ENCODE results near the gene PA2G4. TPM values are rescaled to one million over a fixed set of nuclear protein-coding genes. Genes with fewer than 3 reads are reported as not detected.
"Not testable (repeated sequence)": the region's sequence is repeated elsewhere in the genome, so short reads cannot be mapped to it uniquely, and the experiment has no call there.

Gene PA2G4
- total and polyA plus RNA-seq, 5 experiments from 2014 or later, result 132 to 241 (median 219) TPM

DNA sequence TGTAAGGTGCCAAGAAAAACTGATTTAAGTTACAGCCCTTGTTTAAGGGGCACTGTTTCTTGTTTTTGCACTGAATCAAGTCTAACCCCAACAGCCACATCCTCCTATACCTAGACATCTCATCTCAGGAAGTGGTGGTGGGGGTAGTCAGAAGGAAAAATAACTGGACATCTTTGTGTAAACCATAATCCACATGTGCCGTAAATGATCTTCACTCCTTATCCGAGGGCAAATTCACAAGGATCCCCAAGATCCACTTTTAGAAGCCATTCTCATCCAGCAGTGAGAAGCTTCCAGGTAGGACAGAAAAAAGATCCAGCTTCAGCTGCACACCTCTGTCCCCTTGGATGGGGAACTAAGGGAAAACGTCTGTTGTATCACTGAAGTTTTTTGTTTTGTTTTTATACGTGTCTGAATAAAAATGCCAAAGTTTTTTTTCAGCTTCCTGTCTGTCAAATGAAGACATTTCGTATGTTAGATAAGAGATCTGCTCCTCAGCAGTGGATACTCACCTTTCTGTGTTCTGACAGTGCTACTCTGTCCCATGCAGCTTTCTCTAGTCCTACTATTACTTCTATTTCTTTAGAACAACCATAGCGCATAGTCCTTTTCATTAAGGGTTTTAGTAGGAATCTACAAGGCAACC is 1.2 kb upstream of the PA2G4 start:
- DNase-seq (peak in 4 of 10 donors; percentile 26 to 65 (median 62)), ATAC-seq (peak; percentile 23 to 26)
- H3K27ac Mint-ChIP-seq, result peak overlapping the region; percentile 97 to 99 (median 98)
- H3K36me3 Mint-ChIP-seq, result peaks cover 0 to 23% (median 7%) of the 10 kb centered on the region in 3 donors
- H3K4me1 Mint-ChIP-seq, result peaks cover 35 to 73% (median 62%) of the 10 kb centered on the region in 4 donors
- no peaks in the 10 kb centered on the region for H3K9me3 Mint-ChIP-seq
- H3K27me3 Mint-ChIP-seq, result no peaks in the 10 kb centered on the region
- H3K4me3 Mint-ChIP-seq, result peak overlapping the region; percentile 93 to 100 (median 98)
- POLR2A ChIA-PET, result interaction anchor here (0.6 to 6.2 kb wide), 33 partner anchors 9 to 520 kb away, joined by 3 to 236 read pairs (median 9); partner anchors contain the start of genes CNPY2, DGKA, DNAJC14 and ERBB3

DNA sequence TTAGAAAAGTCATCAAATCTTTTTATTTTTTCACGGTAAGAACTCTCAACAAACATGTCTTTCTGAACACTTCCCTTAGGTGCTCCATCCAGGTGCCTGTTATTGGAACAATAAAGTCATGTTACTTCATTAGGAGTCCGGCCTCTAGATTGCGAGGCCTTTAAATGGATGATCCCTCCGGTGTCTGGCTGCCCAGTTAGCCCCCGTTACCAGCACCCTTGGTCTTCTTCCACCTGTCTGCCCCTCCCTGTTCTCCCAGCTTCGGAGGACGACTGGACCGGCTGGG is 593 bp upstream of the PA2G4 start:
- ATAC-seq (peak in 1 of 2 donors; percentile 2), DNase-seq (peak in 1 of 10 donors; percentile 10)
- H3K27me3 Mint-ChIP-seq, result no peaks in the 10 kb centered on the region
- peaks cover 0 to 28% (median 9%) of the 10 kb centered on the region in 3 donors for H3K36me3 Mint-ChIP-seq
- no peaks in the 10 kb centered on the region for H3K9me3 Mint-ChIP-seq
- H3K4me3 Mint-ChIP-seq, result peak overlapping the region; percentile 93 to 100 (median 98)
- POLR2A ChIA-PET, result interaction anchor here (0.6 to 6.2 kb wide), 40 partner anchors 9 to 1823 kb away, joined by 3 to 236 read pairs (median 8); partner anchors contain the start of genes CNPY2, COQ10A, DGKA and DNAJC14
- peak overlapping the region; percentile 97 to 99 (median 98) for H3K27ac Mint-ChIP-seq
- H3K4me1 Mint-ChIP-seq, result peaks cover 35 to 73% (median 62%) of the 10 kb centered on the region in 4 donors

DNA sequence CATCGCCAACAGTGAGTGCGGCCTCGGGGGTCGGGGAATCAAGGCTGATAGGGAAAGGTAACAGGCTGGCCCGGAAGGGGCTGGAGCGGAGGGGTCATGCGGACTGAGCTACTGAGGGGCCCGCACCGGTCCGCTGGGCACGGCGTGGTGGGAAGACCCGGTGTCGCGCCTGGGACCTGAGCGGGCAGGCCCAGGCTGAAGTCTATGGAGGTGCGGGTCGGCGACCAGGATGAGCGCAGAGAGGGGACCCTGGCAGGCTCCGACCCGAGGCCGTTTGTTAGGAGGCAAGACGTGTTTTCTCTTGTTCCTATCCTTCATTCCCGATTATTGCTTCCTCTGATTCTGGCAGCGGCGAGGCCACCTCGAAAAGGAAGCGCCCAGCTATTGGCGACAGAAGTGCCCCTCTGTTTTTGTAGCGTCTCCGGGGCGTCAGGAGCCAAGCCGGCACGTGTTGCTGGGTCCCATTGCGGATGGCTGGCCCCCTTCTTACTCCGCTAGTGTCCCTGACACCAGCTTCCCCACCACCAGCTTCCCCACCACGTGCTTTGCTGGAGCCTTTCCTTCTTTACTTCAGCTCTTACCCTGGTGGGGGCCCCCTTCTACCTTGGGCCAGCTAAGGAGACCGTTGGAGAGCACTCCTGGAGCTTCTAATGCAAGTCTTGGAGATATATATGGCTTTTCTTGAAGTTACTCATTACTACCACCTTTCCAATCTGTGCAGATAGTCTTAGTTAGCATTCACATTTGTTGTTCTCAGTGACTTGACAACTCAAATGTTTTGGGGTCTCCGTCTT is 653 bp downstream of the PA2G4 start:
- H3K36me3 Mint-ChIP-seq, result peaks cover 0 to 41% (median 14%) of the 10 kb centered on the region in 3 donors
- ATAC-seq, result peak; percentile 0 to 9
- POLR2A ChIA-PET, result interaction anchor here (0.6 to 6.2 kb wide), 26 partner anchors 12 to 367 kb away, joined by 3 to 236 read pairs (median 10); partner anchors contain the start of genes CNPY2, DGKA, ERBB3 and ESYT1

DNA sequence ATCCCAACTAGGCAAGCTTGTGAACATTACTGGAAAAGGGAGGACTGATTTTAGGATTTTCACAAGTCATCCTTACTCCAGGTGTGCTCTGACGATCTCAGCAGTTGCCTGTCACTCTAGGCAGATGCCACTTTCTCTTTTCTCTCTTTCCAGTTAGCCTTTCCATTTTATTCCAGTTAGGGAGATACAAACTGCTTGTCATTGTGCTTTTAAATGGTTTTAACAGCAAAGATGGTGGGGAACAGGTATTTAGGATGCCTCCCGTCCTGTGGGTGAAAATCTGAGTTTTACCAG is 1.2 kb downstream of the PA2G4 start:
- H3K9me3 Mint-ChIP-seq, result no peaks in the 10 kb centered on the region
- H3K27me3 Mint-ChIP-seq, result no peaks in the 10 kb centered on the region
- H3K4me1 Mint-ChIP-seq, result peaks cover 32 to 66% (median 57%) of the 10 kb centered on the region in 4 donors
- peaks cover 3 to 46% (median 15%) of the 10 kb centered on the region in 3 donors for H3K36me3 Mint-ChIP-seq
- peak overlapping the region; percentile 86 to 99 (median 98) for H3K27ac Mint-ChIP-seq
- H3K4me3 Mint-ChIP-seq, result peak overlapping the region; percentile 93 to 100 (median 98)
- DNase-seq (no peak), ATAC-seq (no peak)
- POLR2A ChIA-PET, result interaction anchor here (2.0 to 5.3 kb wide), 7 partner anchors 12 to 367 kb away, joined by 7 to 236 read pairs (median 32); partner anchors contain the start of genes DGKA, ESYT1, MYL6B and PYM1

More for the DNA sequence above, 653 bp downstream of the PA2G4 start:
- DNase-seq, result peak in 3 of 10 donors; percentile 5 to 13 (median 8)
- Mint-ChIP-seq H3K27me3 (no peaks in the 10 kb centered on the region), H3K27ac (peak overlapping the region; percentile 97 to 99 (median 98)), H3K4me3 (peak overlapping the region; percentile 93 to 100 (median 98)), H3K4me1 (peaks cover 33 to 69% (median 58%) of the 10 kb centered on the region in 4 donors), H3K9me3 (no peaks in the 10 kb centered on the region)

DNA sequence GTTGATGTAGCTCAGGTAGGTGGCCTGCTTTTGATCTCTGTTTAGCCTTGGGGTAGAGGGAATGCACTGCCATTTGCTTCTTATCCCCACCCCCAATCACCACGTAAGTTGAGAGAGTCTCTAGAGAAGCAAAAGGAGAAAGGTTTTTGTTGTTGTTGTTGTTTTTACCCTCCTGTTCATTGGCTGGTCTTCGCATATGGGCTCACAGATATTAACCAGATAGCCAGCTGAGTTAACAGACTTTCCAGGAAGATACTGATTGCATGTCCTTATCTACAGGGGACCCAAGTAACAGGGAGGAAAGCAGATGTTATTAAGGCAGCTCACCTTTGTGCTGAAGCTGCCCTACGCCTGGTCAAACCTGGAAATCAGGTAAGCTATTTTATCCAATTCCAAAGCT is 2.9 kb downstream of the PA2G4 start:
- H3K4me1 Mint-ChIP-seq, result peaks cover 23 to 49% (median 43%) of the 10 kb centered on the region in 4 donors
- peak overlapping the region in 5 of 10 donors; percentile 22 to 82 (median 54) for H3K27ac Mint-ChIP-seq
- ATAC-seq (no peak), DNase-seq (no peak)
- H3K27me3 Mint-ChIP-seq, result no peaks in the 10 kb centered on the region
- no peaks in the 10 kb centered on the region for H3K9me3 Mint-ChIP-seq
- POLR2A ChIA-PET, result interaction anchor here (0.6 to 2.5 kb wide), 5 partner anchors 10 to 1348 kb away, joined by 3 to 14 read pairs (median 3); partner anchors contain the start of genes INHBE, RPL41 and ZC3H10
- peak overlapping the region in 3 of 10 donors; percentile 14 to 45 (median 39) for H3K4me3 Mint-ChIP-seq
- peaks cover 6 to 62% (median 18%) of the 10 kb centered on the region in 3 donors for H3K36me3 Mint-ChIP-seq

DNA sequence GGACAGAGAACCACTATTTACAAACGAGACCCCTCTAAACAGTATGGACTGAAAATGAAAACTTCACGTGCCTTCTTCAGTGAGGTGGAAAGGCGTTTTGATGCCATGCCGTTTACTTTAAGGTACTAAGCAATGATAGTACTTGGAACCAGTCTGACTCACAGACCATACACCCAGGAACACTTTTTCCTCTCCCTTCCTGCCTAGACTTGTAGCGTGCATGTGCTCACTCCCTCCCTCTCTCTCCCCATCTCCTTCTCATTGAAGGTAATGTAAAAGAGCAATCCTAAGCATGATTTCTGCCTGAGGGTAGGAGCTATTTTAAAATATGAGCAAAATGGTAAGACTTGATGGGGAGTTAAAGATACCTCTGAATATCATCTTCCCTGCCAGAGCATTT is 6.2 kb downstream of the PA2G4 start:
- peak overlapping the region in 2 of 10 donors; percentile 4 to 22 for H3K27ac Mint-ChIP-seq
- no peaks in the 10 kb centered on the region for H3K27me3 Mint-ChIP-seq
- no peak for ATAC-seq
- H3K4me3 Mint-ChIP-seq, result no peak overlapping the region
- POLR2A ChIA-PET, result interaction anchor here (1.2 to 1.7 kb wide), 3 partner anchors 16 to 111 kb away, joined by 3 to 4 read pairs (median 4); partner anchors contain the start of genes ESYT1 and RNF41
- H3K9me3 Mint-ChIP-seq, result no peaks in the 10 kb centered on the region
- no peak for DNase-seq
- peaks cover 7 to 20% (median 18%) of the 10 kb centered on the region in 4 donors for H3K4me1 Mint-ChIP-seq
- peaks cover 6 to 78% (median 21%) of the 10 kb centered on the region in 3 donors for H3K36me3 Mint-ChIP-seq

DNA sequence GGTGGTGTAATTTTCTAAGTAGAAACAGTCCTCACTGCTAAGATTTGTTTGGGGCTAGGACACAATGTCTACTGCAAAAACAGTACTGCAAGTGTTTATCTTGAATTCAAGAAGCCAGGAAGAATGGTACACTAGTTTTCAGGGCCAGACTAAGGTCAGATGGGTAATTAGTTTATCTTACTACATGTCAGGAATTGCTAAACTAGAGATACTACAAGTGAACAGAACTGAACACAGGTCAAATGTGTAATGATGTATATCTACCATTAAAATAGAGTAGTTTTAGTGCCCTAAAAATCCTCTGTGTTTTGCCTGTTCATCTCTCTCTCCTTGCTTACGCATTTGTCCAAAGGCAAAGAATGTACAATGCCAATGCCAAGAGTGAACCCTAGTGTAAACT is 9.7 kb downstream of the PA2G4 start:
- ATAC-seq (no peak), DNase-seq (no peak)
- H3K36me3 Mint-ChIP-seq, result peaks cover 20 to 65% (median 24%) of the 10 kb centered on the region in 3 donors
- H3K27ac Mint-ChIP-seq, result peak overlapping the region in 6 of 10 donors; percentile 22 to 70 (median 49)
- no peaks in the 10 kb centered on the region for H3K27me3 Mint-ChIP-seq
- POLR2A ChIA-PET, result interaction anchor here (0.6 to 3.2 kb wide), 2 partner anchors 11 to 122 kb away, joined by 4 to 14 read pairs; partner anchors contain the start of gene PA2G4
- peaks cover 18 to 29% (median 28%) of the 10 kb centered on the region in 4 donors for H3K4me1 Mint-ChIP-seq
- H3K9me3 Mint-ChIP-seq, result no peaks in the 10 kb centered on the region
- H3K4me3 Mint-ChIP-seq, result peak overlapping the region in 2 of 10 donors; percentile 5 to 30

DNA sequence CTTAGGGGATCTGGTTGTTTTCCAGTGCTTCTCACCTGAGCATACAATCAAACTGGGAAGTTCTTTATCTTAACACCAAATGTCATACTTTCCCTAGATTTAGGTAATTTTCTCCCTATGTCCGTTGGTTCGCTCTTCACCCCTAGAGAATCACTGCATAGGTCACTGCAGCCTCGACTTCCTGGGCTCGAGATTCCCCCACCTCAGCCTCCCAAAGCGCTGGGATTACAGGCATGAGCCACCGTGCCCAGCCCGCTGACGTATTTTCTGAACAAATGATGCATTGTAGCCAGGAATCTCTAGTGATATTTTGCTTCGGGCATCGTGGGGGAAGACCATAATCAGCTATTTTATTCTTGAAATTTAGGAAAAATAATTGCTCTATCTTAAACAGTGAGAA is 11.0 kb downstream of the PA2G4 start:
- H3K27me3 Mint-ChIP-seq, result no peaks in the 10 kb centered on the region
- peaks cover 19 to 56% (median 19%) of the 10 kb centered on the region in 3 donors for H3K36me3 Mint-ChIP-seq
- peaks cover 24 to 40% (median 37%) of the 10 kb centered on the region in 4 donors for H3K4me1 Mint-ChIP-seq
- H3K4me3 Mint-ChIP-seq, result peak overlapping the region; percentile 95 to 99 (median 98)
- H3K9me3 Mint-ChIP-seq, result no peaks in the 10 kb centered on the region
- peak overlapping the region; percentile 92 to 100 (median 98) for H3K27ac Mint-ChIP-seq
- POLR2A ChIA-PET, result interaction anchor here (0.6 to 17.5 kb wide), 11 partner anchors 12 to 1371 kb away, joined by 3 to 284 read pairs (median 5); partner anchors contain the start of genes CNPY2, ESYT1, PA2G4 and SMARCC2
- ATAC-seq (no peak), DNase-seq (no peak)

DNA sequence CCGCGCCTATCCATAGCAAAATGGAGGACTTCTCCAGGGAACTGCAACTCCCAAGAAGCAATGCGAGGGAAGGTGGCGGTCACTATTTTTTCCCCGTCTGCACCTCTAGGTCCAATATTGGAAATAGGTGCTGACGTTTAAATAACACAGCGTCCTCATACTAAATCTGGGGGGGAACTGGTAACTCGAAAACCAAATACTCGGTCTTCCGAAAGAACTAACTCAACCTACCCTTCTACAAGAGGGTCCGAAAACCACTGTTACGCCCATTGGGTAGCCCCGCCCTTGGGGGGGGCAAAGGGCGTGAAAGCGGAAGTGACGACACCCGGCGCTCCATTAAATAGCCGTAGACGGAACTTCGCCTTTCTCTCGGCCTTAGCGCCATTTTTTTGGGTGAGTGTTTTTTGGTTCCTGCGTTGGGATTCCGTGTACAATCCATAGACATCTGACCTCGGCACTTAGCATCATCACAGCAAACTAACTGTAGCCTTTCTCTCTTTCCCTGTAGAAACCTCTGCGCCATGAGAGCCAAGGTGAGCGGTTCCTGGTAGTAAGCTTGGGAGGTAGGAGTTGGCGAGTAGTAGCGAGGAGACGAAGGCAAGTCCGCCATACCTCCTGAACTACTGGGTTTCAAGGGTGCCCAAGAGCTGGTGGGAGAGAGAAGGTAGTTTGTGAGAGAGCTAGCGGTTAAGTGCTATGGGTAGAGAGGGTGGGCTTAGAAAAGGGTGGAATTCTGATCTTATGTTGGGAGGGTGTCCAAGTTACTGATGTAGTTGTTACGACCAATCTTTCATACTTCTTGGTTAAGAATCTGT is 12.1 kb downstream of the PA2G4 start, which contains the start of gene RPL41:
Gene RPL41, plus strand, starts transcription at position 367 of the 815 bp plus-strand sequence.
- POLR2A ChIA-PET, result interaction anchor here (0.6 to 17.5 kb wide), 32 partner anchors 8 to 609 kb away, joined by 3 to 284 read pairs (median 5); partner anchors contain the start of genes CD63, CNPY2, DGKA and ERBB3
- Mint-ChIP-seq H3K27me3 (no peaks in the 10 kb centered on the region), H3K27ac (peak within 1 kb of the TSS; percentile 92 to 100 (median 98)), H3K36me3 (peaks cover 14 to 52% (median 14%) of the 10 kb centered on the region in 3 donors), H3K4me1 (peaks cover 24 to 44% (median 38%) of the 10 kb centered on the region in 4 donors), H3K4me3 (peak within 1 kb of the TSS; percentile 95 to 99 (median 98)), H3K9me3 (no peaks in the 10 kb centered on the region)
- peak; percentile 47 to 55 for ATAC-seq
- peak; percentile 82 to 99 (median 93) for DNase-seq

DNA sequence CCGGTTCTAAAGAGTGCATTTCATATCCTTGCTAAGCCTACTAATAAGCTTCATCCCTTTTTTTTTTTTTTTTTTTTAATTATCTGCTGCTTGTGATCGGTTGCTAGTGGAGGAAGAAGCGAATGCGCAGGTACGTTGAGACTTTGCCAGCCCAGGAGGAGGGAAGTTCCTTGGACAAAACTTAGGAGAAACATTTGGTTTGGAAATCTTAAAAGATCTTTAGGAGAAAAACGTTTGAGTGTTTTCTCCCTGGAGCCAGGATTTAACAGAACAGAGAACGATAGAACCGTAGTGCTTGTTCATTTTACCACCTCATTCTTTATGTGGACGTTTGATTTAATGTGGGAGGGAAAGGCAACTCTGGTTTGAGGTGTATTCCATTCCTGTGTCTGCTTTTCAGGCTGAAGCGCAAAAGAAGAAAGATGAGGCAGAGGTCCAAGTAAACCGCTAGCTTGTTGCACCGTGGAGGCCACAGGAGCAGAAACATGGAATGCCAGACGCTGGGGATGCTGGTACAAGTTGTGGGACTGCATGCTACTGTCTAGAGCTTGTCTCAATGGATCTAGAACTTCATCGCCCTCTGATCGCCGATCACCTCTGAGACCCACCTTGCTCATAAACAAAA is 12.8 kb downstream of the PA2G4 start:
- POLR2A ChIA-PET, result interaction anchor here (0.6 to 17.5 kb wide), 42 partner anchors 8 to 963 kb away, joined by 3 to 284 read pairs (median 4); partner anchors contain the start of genes CD63, CNPY2, DGKA and ERBB3
- peak overlapping the region; percentile 92 to 100 (median 98) for H3K27ac Mint-ChIP-seq
- H3K36me3 Mint-ChIP-seq, result peaks cover 14 to 48% (median 14%) of the 10 kb centered on the region in 3 donors
- not testable (repeated sequence) for H3K27me3 Mint-ChIP-seq, H3K9me3 Mint-ChIP-seq, ATAC-seq
- peak overlapping the region; percentile 95 to 99 (median 98) for H3K4me3 Mint-ChIP-seq
- peaks cover 27 to 45% (median 38%) of the 10 kb centered on the region in 4 donors for H3K4me1 Mint-ChIP-seq
- peak in 1 of 10 donors; percentile 32 for DNase-seq
